NOMO-1 (cell line): Measurements from ENCODE around the gene SLC8A3.

Experiments
- DNase-seq, 2 experiments: peaks; one replicate each; lab custom pipeline; 2025; ENCODE audit not compliant: unreplicated experiment in 2 of 2; lab: John Stamatoyannopoulos, UW

Gene SLC8A3

GRCh38 chr14:70127186-70127585, 61.6 kb downstream of the SLC8A3 start:
- DNase-seq = no peak

GRCh38 chr14:70123796-70124195, 65.0 kb downstream of the SLC8A3 start:
- no peak for DNase-seq

- DNase-seq = no peak
Observed at GRCh38 chr14:70121521-70121920, 67.2 kb downstream of the SLC8A3 start.

- DNase-seq = no peak
Observed at GRCh38 chr14:70118064-70118463, 70.7 kb downstream of the SLC8A3 start.

GRCh38 chr14:70116278-70116677, 72.5 kb downstream of the SLC8A3 start:
- no peak for DNase-seq

GRCh38 chr14:70114621-70115156, 74.1 kb downstream of the SLC8A3 start:
- DNase-seq = no peak

- DNase-seq = no peak
Observed at GRCh38 chr14:70113211-70113610, 75.5 kb downstream of the SLC8A3 start.

GRCh38 chr14:70108419-70108818, 80.3 kb downstream of the SLC8A3 start:
- DNase-seq = no peak

GRCh38 chr14:70107309-70107708, 81.4 kb downstream of the SLC8A3 start:
- DNase-seq = no peak

GRCh38 chr14:70100071-70100470, 88.7 kb downstream of the SLC8A3 start:
- no peak for DNase-seq

- DNase-seq = no peak
Observed at GRCh38 chr14:70098250-70098809, 90.4 kb downstream of the SLC8A3 start.

- DNase-seq = no peak
Observed at GRCh38 chr14:70097576-70098249, 91.0 kb downstream of the SLC8A3 start.

GRCh38 chr14:70096866-70097265, 91.9 kb downstream of the SLC8A3 start:
- no peak for DNase-seq

GRCh38 chr14:70094631-70095030, 94.1 kb downstream of the SLC8A3 start:
- no peak for DNase-seq

GRCh38 chr14:70094106-70094505, 94.6 kb downstream of the SLC8A3 start:
- DNase-seq = no peak

- no peak for DNase-seq
Observed at GRCh38 chr14:70093156-70093555, 95.6 kb downstream of the SLC8A3 start.

- no peak for DNase-seq
Observed at GRCh38 chr14:70087380-70087697, 101.4 kb downstream of the SLC8A3 start.

- peak in 1 of 2 experiments; percentile 54 for DNase-seq
Observed at GRCh38 chr14:70086685-70087379, 101.9 kb downstream of the SLC8A3 start.

GRCh38 chr14:70084226-70084625, 104.5 kb downstream of the SLC8A3 start:
- no peak for DNase-seq

GRCh38 chr14:70082394-70082793, 106.4 kb downstream of the SLC8A3 start:
- no peak for DNase-seq

- DNase-seq = no peak
Observed at GRCh38 chr14:70080076-70080475, 108.7 kb downstream of the SLC8A3 start.

- no peak for DNase-seq
Observed at GRCh38 chr14:70078329-70078728, 110.4 kb downstream of the SLC8A3 start.
